Muscle of leg (tissue), 11 donors: ENCODE measurements around the gene PPARA. TPM values are rescaled to one million over a fixed set of nuclear protein-coding genes. Genes with fewer than 3 reads are reported as not detected.
"Not testable (repeated sequence)": the region's sequence is repeated elsewhere in the genome, so short reads cannot be mapped to it uniquely, and the experiment has no call there.

ENCODE experiments used
- DNase-seq: peaks from one replicate; pipeline ENCODE4 v3.0.0; 2013
- H3K27ac ChIP-seq: one replicate; pipeline ENCODE4 v1.5.1; 2013; ENCODE audit warnings: mild to moderate bottlenecking, low read length, control low read depth
- H3K27me3 ChIP-seq: one replicate; pipeline ENCODE4 v1.6.1; 2013; ENCODE audit warnings: low read length; ENCODE audit not compliant: control insufficient read depth, insufficient read depth
- H3K36me3 ChIP-seq: one replicate; pipeline ENCODE4 v1.6.1; 2013; ENCODE audit warnings: low read length; ENCODE audit not compliant: control insufficient read depth, insufficient read depth
- H3K4me1 ChIP-seq: one replicate; pipeline ENCODE4 v1.6.1; 2013; ENCODE audit warnings: low read length; ENCODE audit not compliant: control insufficient read depth, insufficient read depth
- H3K4me3 ChIP-seq: one replicate; pipeline ENCODE4 v1.5.1; 2013; ENCODE audit warnings: low read length, control low read depth
- H3K9me3 ChIP-seq: replicated peaks from 2 replicates; pipeline ENCODE4 v1.6.1; 2013; ENCODE audit warnings: low read depth, low read length; ENCODE audit not compliant: control insufficient read depth
- WGBS: methylation state at CpG from one replicate; pipeline ENCODE4 v1.1.5; 2013; ENCODE audit warnings: missing lambda C conversion rate; ENCODE audit not compliant: insufficient coverage; 5-methylcytosine and 5-hydroxymethylcytosine counted together
- polyA plus RNA-seq, 8 donors: library from polyadenylated mRNA; unstranded; fragments of 120-200 nt; gene quantifications; one replicate each; pipeline versions ENCODE4 v1.2.1 to v1.2.3, GENCODE V29; 2013; ENCODE audit warnings: inconsistent platforms in 1 of 8, low replicate concordance in 1 of 8; ENCODE audit not compliant: insufficient read length in 8 of 8, insufficient read depth in 1 of 8
- total RNA-seq: library from RNA; stranded (reverse); fragments of 120-200 nt; gene quantifications from one replicate; pipeline ENCODE4 v1.2.4, GENCODE V29; 2013

Gene PPARA
- total and polyA plus RNA-seq, 9 donors, result 15.5 to 27.8 (median 19.6) TPM

GRCh38 chr22:46250783-46251125, 100.4 kb downstream of the PPARA start:
- Histone ChIP-seq H3K27me3 (peaks cover 2% of the 10 kb centered on the region), H3K27ac (peak overlapping the region; percentile 76), H3K9me3 (no peaks in the 10 kb centered on the region), H3K4me3 (peak overlapping the region; percentile 97), H3K4me1 (peaks cover 33% of the 10 kb centered on the region), H3K36me3 (peaks cover 17% of the 10 kb centered on the region)
- DNase-seq, result no peak
- WGBS, result 4% methylated on average over 25 of the region's 25 CpGs

- peak; percentile 35 for DNase-seq
- peak overlapping the region; percentile 97 for H3K4me3 ChIP-seq
- H3K36me3 ChIP-seq, result peaks cover 16% of the 10 kb centered on the region
- 37% methylated on average over 7 of the region's 7 CpGs for WGBS
- no peaks in the 10 kb centered on the region for H3K9me3 ChIP-seq
- H3K27me3 ChIP-seq, result peaks cover 6% of the 10 kb centered on the region
- H3K4me1 ChIP-seq, result peaks cover 29% of the 10 kb centered on the region
- peak overlapping the region; percentile 76 for H3K27ac ChIP-seq
Observed at GRCh38 chr22:46251266-46251665, 100.9 kb downstream of the PPARA start.

GRCh38 chr22:46251816-46252380, 101.6 kb downstream of the PPARA start:
- H3K36me3 ChIP-seq, result peaks cover 10% of the 10 kb centered on the region
- no peak overlapping the region for H3K4me3 ChIP-seq
- H3K4me1 ChIP-seq, result peaks cover 23% of the 10 kb centered on the region
- peaks cover 6% of the 10 kb centered on the region for H3K27me3 ChIP-seq
- no CpG with 5 or more reads among the region's 9 CpGs for WGBS
- H3K9me3 ChIP-seq, result no peaks in the 10 kb centered on the region
- DNase-seq, result no peak
- H3K27ac ChIP-seq, result no peak overlapping the region

- 80% methylated on average over 6 of the region's 8 CpGs for WGBS
- H3K27me3 ChIP-seq, result peaks cover 29% of the 10 kb centered on the region
- H3K36me3 ChIP-seq, result no peaks in the 10 kb centered on the region
- H3K9me3 ChIP-seq, result no peaks in the 10 kb centered on the region
- no peak overlapping the region for H3K27ac ChIP-seq
- H3K4me1 ChIP-seq, result peaks cover 9% of the 10 kb centered on the region
- DNase-seq, result no peak
- no peak overlapping the region for H3K4me3 ChIP-seq
Observed at GRCh38 chr22:46256358-46256958, 106.1 kb downstream of the PPARA start.

- Histone ChIP-seq H3K27ac (no peak overlapping the region), H3K27me3 (peaks cover 47% of the 10 kb centered on the region), H3K4me1 (peaks cover 11% of the 10 kb centered on the region), H3K36me3 (no peaks in the 10 kb centered on the region), H3K4me3 (no peak overlapping the region), H3K9me3 (no peaks in the 10 kb centered on the region)
- WGBS, result 70% methylated on average over 3 of the region's 12 CpGs
- DNase-seq, result no peak
Observed at GRCh38 chr22:46259374-46259773, 109.0 kb downstream of the PPARA start.

DNA sequence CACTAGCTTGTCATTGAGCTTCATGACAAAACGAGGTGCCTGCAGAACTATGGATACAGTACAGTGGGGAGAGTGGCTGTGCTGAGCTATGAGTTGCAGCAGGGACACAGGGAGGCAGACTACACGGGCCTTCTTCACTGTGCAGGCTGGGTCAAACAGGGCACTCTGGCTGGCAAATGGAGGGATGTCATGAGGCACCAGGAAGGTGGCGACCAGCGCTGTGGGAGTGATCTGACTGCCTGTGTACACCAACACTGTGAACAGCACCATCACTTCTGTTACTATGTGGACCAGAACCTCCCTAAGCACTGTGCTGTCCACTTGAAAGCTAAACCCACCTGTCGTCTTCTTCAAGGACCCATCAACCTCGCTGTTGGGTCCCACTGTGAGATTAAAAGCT, 109.7 kb downstream of the PPARA start:
- no peak for DNase-seq
- peaks cover 6% of the 10 kb centered on the region for H3K4me1 ChIP-seq
- H3K9me3 ChIP-seq, result no peaks in the 10 kb centered on the region
- H3K36me3 ChIP-seq, result no peaks in the 10 kb centered on the region
- H3K27ac ChIP-seq, result no peak overlapping the region
- 71% methylated on average over 6 of the region's 6 CpGs for WGBS
- H3K4me3 ChIP-seq, result no peak overlapping the region
- peaks cover 46% of the 10 kb centered on the region for H3K27me3 ChIP-seq

- Histone ChIP-seq H3K9me3 (no peaks in the 10 kb centered on the region), H3K27ac (no peak overlapping the region), H3K27me3 (peaks cover 41% of the 10 kb centered on the region), H3K36me3 (no peaks in the 10 kb centered on the region), H3K4me1 (peaks cover 9% of the 10 kb centered on the region), H3K4me3 (no peak overlapping the region)
- WGBS, result 5% methylated on average over 109 of the region's 109 CpGs
- peak; percentile 59 for DNase-seq
Observed at GRCh38 chr22:46262449-46263215, 112.3 kb downstream of the PPARA start.

DNA sequence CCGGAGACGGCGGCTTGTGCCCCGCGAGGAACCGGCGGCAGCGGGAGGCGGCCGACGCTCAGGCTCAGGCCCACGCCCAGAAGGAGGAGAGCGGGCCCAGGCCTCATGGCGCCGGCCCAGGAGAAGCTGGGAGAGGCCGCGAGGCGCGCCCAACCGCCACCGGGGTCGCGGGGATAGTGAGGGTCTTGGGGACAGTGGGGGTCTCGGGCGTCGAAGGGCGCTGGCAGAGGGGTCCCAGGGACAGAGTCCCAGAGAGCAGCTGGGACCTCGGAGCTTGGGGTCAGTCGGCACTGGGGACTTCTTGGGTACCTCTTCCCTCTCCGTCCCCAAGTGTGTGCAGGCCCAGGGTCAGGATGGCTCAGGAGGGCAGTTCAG, 112.9 kb downstream of the PPARA start, which contains the start of gene PKDREJ:
PKDREJ (minus strand) TSS at position 128 of the 375 bp plus-strand sequence; CDS start at position 107, 21 bp downstream.
- DNase-seq, result no peak
- no peak within 1 kb of the TSS for H3K4me3 ChIP-seq
- WGBS, result 33% methylated on average over 30 of the region's 30 CpGs
- no peaks in the 10 kb centered on the region for H3K36me3 ChIP-seq
- H3K27me3 ChIP-seq, result peaks cover 40% of the 10 kb centered on the region
- H3K9me3 ChIP-seq, result no peaks in the 10 kb centered on the region
- H3K4me1 ChIP-seq, result peaks cover 10% of the 10 kb centered on the region
- no peak within 1 kb of the TSS for H3K27ac ChIP-seq

DNA sequence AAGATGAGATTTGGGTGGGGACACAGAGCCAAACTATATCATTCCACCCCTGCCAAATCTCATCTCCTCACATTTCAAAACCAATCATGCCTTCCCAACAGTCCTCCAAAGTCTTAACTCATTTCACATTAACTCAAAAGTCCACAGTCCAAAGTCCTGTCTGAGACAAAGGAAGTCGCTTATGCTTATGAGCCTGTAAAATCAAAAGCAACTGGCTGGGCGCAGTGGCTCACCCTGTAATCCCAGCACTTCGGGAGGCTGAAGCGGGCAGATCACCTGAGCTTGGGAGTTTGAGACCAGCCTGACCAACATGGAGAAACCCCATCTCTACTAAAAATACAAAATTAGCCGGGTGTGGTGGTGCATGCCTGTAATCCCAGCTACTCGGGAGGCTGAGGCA, 114.2 kb downstream of the PPARA start:
- H3K4me3 ChIP-seq, H3K27ac ChIP-seq, H3K9me3 ChIP-seq, DNase-seq, H3K36me3 ChIP-seq: not testable (repeated sequence)
- peaks cover 32% of the 10 kb centered on the region for H3K27me3 ChIP-seq
- H3K4me1 ChIP-seq, result peaks cover 20% of the 10 kb centered on the region
- WGBS, result 100% methylated on average over 2 of the region's 6 CpGs

- WGBS, result 90% methylated on average over 3 of the region's 4 CpGs
Observed at GRCh38 chr22:46265627-46266026, 115.3 kb downstream of the PPARA start.

More at GRCh38 chr22:46265627-46266026, 115.3 kb downstream of the PPARA start:
- H3K27ac ChIP-seq, H3K9me3 ChIP-seq, H3K4me3 ChIP-seq, H3K36me3 ChIP-seq, DNase-seq: not testable (repeated sequence)
- peaks cover 20% of the 10 kb centered on the region for H3K4me1 ChIP-seq
- H3K27me3 ChIP-seq, result peaks cover 24% of the 10 kb centered on the region
